Stimulated activated CD8-positive, alpha-beta memory T cell treated with anti-CD3 and anti-CD28 coated beads, Interleukin-7, amount 100 ng/mL, for 24 hours (primary cell): ENCODE results near the gene CARM1.
"Not testable (repeated sequence)": the region's sequence is repeated elsewhere in the genome, so short reads cannot be mapped to it uniquely, and the experiment has no call there.

Source experiments
- DNase-seq: peaks from one replicate; pipeline ENCODE4 v3.0.0-alpha.2; 2020; ENCODE audit warnings: low read depth

Gene CARM1

DNA sequence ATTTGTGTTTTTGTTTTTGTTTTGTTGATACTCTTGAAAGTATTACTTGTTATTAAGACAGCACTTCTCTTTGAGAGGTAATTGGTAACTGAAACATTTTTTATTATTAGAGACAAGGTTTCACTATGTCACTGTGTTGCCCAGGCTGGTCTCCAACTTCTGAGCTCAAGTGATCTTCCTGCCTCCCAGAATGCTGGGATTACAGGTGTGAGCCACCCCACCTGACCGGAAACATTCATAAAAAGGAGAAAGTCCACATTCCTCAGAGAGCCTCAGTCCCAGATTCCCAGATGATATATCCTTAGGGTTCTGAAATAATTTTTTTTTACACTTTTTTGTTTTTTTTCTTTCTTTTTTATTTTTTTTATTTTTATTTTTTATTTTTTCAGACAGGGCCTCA is 2.7 kb downstream of the CARM1 start:
- no peak for DNase-seq

DNA sequence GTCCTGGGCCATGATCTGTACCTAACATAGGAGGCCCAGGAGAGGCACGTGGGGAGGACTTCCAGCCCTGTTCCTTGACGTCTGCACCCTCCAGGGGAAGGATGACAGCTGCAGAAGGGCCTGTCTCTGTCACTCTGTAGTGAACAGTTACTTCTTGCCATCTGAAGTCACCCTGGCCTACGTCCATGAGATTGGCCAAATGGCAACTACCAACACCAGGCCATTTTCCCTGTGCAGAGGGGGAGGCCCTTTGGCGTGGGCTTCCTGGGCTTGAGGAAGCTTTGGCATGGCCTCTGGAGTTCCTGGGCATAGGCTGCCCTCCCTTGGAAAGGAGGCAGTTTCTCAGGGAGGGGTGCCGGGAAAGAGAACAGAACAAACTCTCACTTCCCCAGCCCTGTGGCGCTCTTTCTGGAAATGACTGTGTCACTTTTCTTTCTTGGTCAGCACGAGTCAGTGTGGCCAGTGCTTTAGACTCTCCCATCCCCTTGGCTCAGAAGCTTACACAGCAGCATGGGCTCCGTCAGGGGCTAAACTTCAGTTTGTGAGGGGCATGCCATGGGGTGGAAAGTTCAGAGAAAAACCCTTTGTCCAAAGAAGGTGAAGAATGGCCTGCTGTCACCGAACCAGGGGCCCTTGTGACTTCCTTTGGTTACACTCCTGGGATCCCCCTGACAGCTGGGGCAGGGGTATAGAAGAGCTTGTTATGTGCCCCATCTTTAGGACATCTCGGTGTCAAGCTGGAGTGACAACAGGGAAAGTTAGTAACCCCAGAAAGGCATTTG is 5.3 kb downstream of the CARM1 start:
- DNase-seq = no peak

DNA sequence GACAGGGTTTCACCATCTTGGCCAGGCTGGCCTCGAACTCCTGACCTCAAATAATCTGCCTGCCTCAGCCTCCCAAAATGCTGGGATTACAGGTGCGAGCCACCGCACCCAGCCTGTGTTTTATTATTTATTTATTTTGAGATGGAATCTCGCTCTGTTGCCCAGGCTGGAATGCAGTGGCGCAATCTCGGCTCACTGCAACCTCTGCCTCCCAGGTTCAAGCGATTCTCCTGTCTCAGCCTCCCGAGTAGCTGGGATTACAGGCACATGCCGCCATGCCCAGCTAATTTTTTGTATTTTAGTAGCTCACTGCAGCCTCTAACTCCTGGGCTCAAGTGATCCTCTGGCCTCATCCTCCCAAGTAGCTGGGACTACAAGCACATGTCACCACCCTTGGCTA is 6.3 kb downstream of the CARM1 start:
- not testable (repeated sequence) for DNase-seq

DNA sequence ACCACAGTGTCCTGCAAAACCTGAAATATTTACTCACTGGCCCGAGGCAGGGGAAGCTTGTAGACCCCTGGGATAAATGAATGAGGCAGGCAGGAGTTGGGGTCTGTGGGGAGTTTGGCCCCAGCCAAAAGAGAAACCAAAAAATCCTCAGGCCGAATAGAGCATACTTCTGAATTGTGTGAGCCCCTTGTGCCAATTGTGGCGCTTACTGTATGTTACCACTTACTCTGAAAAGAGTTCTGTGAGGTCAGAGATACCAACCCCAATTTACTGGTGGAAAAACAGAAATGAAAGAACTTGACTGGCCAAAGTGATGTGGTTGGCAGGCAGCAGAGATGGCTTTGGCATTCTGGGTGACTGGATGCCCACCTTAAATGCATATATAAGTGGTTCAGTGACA is 6.9 kb downstream of the CARM1 start:
- DNase-seq = no peak

DNA sequence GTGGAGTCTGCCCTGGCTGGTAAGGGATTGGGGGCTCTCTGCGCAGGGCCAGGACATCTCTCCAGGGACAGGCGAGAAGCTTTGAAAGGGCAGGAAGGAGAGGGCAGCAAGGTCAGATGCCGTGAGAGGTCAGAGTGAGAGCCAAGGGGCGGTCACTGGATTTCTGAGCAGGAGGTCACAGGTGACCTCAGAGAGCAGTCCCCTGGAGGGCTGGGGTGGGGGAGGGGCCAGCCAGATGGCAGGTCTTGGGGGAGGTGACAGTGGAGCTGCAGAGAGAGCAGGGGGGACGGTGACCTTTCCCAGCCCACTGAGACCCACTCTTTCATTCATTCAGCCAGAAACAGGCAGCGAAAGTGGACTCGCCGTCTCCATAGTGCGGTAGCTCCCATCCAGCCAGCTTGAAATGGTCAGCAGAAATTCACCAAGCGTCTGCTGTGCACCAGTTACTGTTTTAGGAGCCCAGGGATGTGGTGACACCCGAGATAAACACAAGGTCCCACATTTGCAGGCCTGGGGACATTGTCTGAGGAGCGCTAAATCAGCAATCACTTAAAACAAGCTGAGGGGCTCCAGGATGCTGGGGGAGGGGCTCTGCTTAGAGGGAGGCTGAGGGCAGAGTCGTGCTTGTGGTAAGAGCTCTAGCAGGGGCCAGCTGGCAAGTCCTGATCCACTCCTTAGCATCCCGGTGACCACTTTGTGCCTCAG is 10.2 kb downstream of the CARM1 start:
- no peak for DNase-seq

DNA sequence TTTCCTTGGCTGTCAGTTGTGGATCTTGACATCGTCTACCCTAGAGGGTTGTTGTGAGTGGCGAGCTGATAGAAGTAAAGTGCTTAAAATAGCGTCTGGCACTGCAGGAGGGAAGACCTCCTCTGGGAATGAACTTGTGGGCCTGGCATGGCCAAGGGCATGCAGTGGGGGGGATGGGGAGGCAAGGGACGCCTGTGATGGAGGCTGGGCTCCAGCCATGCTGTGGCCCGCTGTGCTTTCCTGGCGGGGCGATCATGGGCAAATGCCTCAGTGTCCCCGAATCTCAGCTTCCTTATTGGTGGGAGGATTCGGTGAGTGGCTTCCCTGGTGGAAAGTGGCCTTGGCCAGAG is 10.7 kb downstream of the CARM1 start:
- DNase-seq = no peak

DNA sequence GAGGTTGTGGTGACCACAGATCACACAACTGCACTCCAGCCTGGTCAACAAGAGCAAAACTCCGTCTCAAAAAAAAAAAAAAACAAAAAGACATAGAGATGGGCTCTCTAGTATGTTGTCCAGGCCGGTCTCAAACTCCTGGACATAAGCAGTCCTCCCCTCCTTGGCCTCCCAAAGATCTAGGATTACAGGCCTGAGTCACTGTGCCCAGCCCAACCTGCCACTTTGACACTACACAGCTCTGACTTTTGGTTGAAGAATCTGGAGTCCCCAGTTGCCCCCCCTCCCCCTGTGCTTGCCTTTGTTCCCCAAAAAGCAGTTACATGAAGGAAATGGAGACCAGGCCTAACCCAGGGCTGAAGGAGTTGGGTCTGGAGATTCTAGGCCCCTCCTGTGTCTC is 12.9 kb downstream of the CARM1 start:
- no peak for DNase-seq

DNA sequence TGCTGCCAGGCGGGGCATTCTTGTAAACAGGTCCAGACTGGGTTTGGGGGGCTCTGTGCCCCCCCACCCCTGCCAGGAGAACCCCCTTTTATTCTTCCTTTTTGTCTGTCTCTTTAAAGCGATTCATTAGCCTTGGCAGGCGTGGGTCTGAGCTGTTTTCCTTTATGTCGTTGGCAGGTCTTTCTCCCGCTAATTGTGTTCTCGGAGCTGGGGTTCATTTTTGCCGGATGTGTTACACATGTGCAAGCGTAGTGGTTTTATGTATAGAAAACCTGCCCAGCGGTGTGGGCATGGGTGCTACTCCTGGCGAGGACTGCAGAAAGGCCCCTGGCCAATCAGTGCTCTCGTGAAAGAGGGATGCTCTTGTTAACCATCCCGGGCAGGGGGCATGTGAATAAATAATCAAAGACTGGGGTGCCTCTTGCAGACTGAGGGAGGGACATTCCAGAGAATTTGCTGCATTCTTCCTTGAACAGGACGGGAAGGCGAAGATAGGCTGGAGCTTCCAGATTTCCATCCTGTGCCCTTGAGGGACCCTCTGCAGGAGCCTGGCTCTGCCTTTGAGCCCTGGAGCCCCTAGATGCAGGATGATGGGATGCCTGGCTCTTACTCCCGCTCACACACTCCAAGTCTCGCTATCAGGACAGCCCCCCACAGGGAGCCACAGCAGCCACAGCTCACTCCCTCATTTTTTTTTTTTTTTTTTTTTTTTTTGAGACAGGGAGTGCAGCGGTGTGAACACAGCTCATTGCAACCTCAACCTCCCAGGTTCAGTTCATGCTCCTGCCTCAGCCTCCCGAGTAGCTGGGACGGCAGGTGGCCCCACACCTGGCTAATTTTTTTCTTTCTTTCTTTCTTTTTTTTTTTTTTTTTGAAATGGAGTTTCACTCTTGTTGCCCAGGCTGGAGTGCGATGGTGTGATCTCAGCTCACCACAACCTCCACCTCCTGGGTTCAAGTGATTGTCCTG is 14.1 kb downstream of the CARM1 start:
- no peak for DNase-seq

DNA sequence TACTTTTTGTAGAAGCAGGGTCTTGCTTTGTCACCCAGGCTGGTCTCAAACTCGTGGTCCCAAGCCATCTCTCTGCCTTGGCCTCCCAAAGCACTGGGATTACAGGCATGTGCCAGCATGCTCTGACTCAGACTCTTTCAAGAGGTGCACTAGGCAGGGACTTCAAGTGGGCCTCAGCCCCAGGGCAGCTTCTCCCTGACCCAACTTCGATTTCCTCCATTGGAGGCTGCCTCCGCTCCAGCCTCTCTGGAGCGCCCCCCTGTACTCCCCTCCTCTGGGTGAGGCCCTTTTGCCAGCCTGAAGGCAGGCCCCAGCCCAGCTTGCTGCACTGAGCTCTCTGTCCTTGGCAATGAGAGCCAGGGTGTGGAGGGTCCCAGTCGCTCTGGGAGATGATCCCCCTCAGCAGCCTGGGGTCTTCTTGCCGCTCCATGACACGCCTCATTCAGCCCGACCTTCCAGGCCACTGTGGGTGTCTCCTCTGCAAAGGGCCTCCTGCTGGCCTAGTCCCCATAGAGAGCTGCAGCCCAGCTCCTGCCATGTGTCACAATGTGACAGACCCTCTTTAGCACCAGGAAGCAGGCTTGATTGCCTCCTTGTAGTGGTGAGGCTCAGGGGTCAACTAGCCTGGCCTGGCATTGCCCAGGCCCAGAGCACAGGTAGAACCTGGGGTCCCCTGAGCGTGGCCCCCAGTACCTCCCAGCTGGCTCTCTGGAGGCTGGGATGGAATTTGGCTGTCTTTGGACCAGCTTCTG is 16.4 kb downstream of the CARM1 start:
- no peak for DNase-seq

DNA sequence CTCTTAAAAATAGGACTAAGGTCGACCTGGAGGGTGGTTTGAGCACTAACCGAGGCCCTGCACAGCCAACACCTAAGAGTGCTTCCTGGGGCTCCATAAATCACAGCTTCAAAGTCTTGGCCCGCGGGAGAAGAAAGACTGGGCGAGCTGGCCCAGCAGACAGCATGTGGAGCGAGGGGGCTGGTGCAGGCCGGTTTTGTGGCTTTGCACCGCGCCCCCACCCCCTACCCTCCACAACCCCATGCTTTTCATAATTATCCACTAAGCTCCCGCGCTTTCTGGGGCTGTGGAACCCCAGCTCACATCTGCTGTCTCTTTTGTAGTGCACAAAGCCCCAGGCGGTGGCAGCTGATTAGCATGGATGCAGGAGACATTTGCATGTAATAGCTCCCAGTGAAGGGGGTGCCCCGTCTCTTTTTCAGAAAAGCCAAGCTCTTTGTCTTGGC is 17.1 kb downstream of the CARM1 start:
- no peak for DNase-seq

DNA sequence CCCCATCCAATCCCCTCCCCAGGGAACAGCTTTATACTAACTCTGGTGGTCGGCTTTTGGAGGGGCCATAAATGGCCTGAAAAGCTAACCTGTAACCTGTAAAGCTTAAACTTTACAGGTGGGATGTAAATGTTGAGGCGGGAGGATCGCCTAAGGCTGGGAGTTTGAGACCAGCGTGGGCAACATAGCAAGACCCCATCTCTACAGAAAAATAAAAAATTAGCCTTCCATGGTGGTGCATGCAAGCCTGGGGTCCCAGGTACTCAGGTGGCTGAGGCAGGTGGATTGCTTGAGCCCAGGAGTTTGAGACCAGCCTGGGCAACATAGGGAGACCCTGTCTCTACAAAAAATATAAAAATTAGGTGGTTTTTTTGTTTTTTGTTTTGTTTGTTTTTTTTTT is 18.5 kb downstream of the CARM1 start:
- DNase-seq = no peak

DNA sequence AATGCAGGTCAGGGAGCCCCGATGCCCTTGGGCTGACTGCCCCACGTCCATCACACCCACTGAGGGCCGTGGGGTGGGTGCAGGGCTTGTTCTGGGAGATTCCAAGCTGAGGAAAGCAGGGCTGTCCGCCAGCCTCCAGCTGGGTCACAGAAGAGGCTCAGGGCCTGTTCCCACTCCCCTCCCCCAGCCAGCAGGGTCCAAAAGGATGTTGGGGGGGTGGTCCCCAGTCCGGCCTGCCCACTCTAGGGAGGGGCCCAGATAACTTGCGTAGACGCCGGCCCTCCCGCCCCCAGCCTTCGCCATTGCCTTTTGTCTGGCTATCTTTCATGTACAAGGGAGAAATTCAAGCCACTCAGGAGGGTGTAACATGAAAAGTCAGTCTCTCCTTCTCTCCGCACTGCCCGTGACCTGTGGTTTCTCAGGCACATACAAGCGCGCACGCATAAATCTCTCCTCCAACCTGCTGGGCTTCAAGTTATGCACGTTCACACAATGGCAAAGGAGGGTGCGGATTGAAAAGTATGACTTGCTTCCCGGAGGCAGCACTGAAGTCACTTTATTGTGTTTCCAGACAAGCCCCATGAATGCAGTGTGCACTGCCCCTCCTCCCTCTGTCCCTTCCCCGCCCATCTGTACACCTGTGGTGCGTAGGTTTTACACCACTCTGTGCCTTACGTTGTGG is 20.2 kb downstream of the CARM1 start:
- DNase-seq = no peak

DNA sequence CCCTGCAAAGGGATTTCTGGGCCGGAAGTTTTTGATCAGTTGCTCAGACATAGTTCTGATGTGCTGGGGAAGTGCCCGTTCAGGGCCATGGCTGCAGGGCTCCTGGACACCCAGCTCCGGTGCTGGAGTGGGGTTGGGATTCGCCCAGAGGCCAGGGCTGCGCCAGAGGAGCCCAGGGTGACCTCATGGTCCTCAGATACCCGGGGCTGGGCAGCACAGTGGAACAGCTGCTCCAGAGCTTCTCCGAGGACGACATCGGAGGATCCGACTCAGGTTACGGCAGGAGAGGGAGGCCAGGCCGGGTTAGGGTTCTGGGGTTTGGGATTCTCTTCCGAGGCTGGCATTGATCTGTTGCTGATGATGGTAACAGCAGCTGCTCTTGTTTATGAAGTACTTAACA is 20.9 kb downstream of the CARM1 start:
- no peak for DNase-seq

DNA sequence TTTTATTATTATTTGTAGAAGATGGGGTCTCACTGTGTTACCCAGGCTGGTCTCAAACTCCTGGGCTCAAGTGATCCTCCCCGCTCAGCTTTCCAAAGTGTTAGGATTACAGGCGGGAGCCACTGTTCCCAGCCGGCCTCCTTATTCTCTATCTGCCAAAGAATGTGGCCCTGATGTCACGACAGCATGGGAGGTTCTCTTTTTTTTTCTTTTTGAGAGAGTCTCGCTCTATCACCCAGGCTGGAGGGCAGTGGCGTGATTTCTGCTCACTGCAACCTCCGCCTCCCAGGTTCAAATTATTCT is 23.5 kb downstream of the CARM1 start:
- DNase-seq = no peak

DNA sequence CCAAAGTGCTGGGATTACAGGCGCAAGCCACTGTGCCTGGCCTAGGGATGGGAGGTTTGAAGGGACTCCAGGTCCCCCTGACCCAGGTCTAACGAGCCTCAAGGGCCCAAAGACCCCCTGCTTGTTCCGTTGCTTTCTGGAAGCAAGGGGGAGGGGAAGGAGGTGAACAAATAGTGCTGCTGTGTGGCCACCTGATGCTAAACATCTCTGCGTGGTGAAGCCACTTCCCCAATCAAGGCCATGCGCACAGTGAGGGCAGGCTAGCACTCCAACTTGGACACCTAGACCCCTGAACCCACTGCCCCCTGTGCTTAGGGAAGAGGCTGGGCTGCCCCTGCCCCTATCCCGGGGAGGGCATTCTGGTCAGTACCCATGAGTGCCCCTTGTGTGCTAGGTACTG is 24.0 kb downstream of the CARM1 start:
- no peak for DNase-seq

DNA sequence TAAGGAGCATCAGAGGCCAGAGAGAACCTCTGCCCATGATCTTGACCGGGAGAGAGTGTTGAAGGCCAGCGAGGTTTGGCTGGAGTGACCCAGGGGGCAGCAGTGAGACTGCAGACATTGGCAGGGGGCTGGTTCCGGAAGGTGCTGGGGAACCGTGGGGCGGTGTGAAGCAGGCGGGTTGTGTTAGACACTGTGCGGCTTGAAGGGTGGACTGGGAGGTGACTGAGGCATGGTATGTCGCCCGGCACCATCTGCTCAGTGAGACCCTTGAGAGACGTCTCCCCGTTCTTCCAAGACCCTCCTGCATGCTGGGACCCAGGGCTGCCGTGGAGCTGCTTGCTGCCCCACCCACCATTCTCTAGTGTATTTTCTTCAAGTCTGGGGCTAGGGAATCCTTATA is 24.6 kb downstream of the CARM1 start:
- no peak for DNase-seq

DNA sequence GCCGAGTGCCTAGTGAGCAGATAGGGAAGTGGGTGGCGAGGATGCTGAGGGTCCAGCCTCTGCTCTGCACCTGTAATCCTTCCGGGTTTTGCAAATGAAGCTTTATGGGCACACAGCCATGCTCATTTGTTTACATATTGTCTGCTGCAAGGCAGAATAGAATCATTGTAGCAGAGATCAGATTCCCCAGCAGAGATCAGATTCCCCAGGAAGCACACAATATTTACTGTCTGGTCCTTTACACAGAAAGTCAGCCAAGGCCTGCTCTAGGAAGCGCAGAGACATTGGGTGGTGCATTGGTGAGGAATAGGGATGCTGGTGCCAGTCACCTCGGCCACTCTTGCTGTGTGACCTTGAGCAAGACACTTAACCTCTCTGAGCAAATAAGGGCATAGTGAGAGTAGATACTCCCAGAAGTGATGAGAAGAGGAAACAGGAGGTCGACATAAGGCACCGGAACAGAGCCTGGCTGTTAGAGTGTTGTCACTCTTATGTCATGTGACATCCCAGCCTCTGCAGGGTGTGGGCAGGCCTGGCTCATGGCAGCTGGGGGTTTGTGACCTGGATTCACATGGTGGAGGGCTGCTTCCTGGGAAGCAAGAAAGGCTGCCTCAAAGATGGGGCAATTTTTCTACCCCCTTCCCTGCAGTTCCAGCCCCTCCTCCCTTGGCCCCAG is 25.6 kb downstream of the CARM1 start:
- DNase-seq = no peak

DNA sequence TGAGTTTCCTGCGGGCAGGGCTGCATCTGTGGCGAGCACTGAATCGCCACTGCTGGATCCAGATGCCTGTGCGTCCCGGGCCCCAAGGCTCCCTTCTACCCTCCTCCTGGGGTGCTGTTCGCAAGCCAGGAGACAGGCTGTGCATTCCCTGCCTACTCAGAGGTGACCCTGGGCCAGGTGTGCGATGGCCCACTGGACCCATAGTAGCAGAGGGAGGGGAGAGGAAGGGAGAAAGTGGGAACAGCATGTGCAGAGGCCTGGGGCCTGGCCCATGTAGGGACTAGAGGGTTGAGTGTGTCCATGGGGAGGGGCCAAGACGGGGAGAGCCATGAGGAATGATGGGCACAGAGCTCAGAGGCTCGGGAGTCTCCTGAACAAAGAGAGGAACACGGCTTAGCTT is 27.3 kb downstream of the CARM1 start:
- no peak for DNase-seq

DNA sequence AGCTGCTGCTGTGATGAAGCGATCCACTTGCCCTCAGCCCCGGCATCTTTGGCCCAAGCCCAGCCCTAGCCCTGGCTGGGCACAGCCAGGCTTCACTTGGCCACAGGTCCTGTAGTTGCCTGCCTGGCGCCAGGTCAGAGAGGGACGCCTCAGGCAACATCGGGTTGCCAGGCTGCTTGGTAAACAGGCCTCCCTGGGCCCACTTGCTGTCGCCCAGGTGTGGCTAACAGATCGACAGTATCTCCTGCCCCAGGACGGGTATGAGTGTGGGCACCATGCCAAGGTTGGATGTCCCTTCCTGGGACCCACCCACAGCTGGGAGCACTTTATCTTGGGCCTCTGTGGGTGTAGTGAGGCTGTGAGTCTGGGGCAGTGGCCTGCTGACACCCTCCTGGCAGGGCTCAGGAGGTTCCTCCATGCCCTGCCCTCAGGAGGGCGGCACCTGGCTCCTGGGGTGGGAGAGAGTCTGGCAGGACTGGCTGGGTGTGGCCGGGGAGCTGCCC is 27.8 kb downstream of the CARM1 start:
- no peak for DNase-seq

DNA sequence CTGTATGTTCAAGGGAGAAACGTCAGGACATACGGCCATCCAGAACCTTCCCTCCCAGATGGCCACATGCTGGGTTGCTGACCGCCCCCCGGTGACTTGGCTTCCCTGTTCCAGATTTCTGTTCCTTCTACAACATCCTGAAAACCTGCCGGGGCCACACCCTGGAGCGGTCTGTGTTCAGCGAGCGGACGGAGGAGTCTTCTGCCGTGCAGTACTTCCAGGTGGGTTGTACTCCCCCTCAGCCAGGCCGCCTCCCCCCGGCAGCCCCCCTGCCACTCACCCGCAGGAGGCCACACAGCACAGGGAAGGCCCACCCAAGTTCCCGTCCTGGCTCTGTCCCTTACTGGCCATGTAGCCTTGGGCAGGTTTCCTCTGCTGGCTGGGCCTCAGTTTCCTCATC is 36.6 kb downstream of the CARM1 start:
- no peak for DNase-seq
